ENCODE measurements around the gene SCLY. TPM values are rescaled to one million over a fixed set of nuclear protein-coding genes. Genes with fewer than 3 reads are reported as not detected.

The SCLY gene
- total RNA-seq, 1 donor from 2014 or later = 49.2 TPM

DNA sequence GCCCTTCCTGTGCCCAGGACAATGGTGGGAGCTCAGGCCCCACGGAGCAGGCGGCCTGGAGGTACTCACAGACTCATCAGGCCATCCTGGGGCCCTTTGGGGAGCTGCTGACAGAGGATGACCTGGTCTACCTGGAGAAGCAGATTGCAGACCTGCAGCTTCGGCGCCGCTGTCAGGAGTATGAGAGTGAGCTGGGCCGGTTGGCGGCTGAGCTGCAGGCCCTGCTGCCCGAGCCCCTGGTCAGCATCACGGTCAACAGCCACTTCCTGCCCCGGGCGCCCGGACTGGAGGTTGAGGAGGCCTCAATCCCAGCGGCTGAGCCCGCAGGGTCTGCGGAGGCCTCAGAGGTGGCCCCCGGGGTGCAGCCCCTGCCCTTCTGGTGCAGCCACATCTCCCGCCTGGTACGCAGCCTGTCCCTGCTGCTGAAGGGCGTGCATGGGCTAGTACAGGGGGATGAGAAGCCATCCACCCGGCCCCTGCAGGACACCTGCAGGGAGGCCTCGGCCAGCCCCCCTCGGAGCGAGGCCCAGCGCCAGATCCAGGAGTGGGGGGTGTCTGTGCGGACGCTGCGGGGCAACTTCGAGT lies 69.4 kb downstream of the SCLY start:
- Mint-ChIP-seq H3K27me3 (peaks cover 3% of the 10 kb centered on the region), H3K9me3 (ENCODE audit: low read depth) (no peaks in the 10 kb centered on the region), H3K27ac (no peak overlapping the region), H3K4me1 (ENCODE audit: low read depth) (no peaks in the 10 kb centered on the region), H3K4me3 (ENCODE audit: low read depth) (no peak overlapping the region), H3K36me3 (ENCODE audit: insufficient read depth) (no peaks in the 10 kb centered on the region)
- TF ChIP-seq, protein P1, sequence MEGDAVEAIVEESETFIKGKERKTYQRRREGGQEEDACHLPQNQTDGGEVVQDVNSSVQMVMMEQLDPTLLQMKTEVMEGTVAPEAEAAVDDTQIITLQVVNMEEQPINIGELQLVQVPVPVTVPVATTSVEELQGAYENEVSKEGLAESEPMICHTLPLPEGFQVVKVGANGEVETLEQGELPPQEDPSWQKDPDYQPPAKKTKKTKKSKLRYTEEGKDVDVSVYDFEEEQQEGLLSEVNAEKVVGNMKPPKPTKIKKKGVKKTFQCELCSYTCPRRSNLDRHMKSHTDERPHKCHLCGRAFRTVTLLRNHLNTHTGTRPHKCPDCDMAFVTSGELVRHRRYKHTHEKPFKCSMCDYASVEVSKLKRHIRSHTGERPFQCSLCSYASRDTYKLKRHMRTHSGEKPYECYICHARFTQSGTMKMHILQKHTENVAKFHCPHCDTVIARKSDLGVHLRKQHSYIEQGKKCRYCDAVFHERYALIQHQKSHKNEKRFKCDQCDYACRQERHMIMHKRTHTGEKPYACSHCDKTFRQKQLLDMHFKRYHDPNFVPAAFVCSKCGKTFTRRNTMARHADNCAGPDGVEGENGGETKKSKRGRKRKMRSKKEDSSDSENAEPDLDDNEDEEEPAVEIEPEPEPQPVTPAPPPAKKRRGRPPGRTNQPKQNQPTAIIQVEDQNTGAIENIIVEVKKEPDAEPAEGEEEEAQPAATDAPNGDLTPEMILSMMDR (IDR thresholded peaks at IDR 0.05; ENCODE audit: unreplicated experiment) = no peak
- DNase-seq (ENCODE audit: low spot score, unreplicated experiment) = no peak

DNA sequence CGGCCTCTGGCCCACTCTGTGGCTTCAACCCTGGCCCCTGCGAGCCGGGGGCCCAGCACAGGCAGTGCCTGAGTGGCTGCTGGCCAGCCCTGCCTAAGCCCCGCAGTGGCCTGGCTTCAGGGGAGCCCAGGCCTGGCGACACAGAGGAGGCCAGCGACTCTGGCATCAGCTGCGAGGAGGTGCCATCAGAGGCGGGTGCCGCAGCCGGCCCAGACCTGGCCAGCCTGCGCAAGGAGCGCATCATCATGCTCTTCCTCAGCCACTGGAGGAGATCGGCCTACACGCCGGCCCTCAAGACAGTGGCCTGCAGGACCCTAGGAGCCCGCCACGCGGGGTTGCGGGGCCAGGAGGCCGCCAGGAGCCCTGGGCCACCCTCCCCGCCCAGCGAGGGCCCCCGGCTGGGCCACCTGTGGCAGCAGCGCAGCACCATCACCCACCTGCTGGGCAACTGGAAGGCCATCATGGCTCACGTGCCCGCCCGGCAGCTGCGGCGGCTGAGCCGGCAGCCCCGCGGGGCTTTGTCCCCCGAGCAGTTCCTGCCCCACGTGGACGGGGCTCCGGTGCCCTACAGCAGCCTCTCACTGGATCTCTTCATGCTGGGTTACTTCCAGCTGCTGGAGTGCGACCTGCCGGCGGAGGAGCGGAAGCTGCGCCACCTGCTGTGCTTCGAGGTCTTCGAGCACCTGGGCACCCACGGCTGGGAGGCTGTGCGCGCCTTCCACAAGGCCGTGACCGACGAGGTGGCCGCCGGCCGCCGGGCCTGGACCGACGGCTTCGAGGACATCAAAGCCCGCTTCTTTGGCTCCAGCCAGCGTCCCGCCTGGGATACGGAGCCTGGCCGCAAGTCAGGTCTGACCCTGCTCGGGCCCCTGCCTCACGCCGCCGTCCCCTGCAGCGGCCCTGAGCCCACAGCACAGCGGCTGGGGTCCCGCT lies 70.2 kb downstream of the SCLY start:
- Mint-ChIP-seq H3K27ac (no peak overlapping the region), H3K27me3 (peaks cover 3% of the 10 kb centered on the region), H3K4me3 (ENCODE audit: low read depth) (no peak overlapping the region), H3K36me3 (ENCODE audit: insufficient read depth) (no peaks in the 10 kb centered on the region), H3K9me3 (ENCODE audit: low read depth) (no peaks in the 10 kb centered on the region), H3K4me1 (ENCODE audit: low read depth) (no peaks in the 10 kb centered on the region)
- TF ChIP-seq, protein P1 (IDR thresholded peaks at IDR 0.05; ENCODE audit: unreplicated experiment) = no peak
- DNase-seq (ENCODE audit: low spot score, unreplicated experiment) = no peak

DNA sequence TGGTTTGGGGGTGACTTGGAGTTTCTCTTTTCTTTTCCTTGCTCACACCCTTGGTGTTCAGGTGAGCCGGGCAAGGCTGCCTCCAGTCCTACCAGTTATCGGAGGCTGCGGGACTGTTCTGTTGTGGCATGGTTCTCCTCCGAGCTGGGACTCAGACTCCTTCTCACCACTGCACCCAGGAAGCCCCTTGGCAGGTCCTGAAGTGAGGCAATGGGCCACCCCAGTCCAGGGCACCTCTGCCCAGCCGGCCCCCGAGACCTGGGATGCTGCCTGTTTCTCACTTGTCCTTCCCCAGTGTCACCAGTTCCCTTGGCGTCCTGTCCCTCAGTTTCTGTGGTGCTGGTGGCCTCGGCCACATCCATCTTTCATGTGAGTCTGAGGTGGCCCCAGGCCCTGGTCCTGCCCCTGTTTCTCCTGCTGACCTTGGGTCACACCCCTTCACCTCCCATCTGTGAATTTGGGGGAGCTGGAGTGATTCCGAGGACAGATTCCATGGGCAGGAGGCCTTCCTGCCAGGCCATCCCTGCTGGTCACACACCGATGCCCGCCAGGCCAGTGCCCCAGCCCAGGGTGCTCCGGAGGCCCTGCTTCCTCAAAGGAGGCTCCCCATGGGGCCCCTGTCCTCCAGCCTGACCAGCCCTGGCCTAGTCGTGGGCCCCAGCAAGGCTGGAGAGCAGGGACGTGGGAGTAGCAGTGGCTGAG lies 71.1 kb downstream of the SCLY start:
- H3K27me3 Mint-ChIP-seq = peaks cover 3% of the 10 kb centered on the region
- TF ChIP-seq, protein P1 (IDR thresholded peaks at IDR 0.05; ENCODE audit: unreplicated experiment) = no peak
- no peaks in the 10 kb centered on the region for H3K36me3 Mint-ChIP-seq (ENCODE audit: insufficient read depth)
- DNase-seq (ENCODE audit: low spot score, unreplicated experiment) = no peak
- no peaks in the 10 kb centered on the region for H3K4me1 Mint-ChIP-seq (ENCODE audit: low read depth)
- no peaks in the 10 kb centered on the region for H3K9me3 Mint-ChIP-seq (ENCODE audit: low read depth)
- H3K4me3 Mint-ChIP-seq (ENCODE audit: low read depth) = no peak overlapping the region
- H3K27ac Mint-ChIP-seq = no peak overlapping the region

DNA sequence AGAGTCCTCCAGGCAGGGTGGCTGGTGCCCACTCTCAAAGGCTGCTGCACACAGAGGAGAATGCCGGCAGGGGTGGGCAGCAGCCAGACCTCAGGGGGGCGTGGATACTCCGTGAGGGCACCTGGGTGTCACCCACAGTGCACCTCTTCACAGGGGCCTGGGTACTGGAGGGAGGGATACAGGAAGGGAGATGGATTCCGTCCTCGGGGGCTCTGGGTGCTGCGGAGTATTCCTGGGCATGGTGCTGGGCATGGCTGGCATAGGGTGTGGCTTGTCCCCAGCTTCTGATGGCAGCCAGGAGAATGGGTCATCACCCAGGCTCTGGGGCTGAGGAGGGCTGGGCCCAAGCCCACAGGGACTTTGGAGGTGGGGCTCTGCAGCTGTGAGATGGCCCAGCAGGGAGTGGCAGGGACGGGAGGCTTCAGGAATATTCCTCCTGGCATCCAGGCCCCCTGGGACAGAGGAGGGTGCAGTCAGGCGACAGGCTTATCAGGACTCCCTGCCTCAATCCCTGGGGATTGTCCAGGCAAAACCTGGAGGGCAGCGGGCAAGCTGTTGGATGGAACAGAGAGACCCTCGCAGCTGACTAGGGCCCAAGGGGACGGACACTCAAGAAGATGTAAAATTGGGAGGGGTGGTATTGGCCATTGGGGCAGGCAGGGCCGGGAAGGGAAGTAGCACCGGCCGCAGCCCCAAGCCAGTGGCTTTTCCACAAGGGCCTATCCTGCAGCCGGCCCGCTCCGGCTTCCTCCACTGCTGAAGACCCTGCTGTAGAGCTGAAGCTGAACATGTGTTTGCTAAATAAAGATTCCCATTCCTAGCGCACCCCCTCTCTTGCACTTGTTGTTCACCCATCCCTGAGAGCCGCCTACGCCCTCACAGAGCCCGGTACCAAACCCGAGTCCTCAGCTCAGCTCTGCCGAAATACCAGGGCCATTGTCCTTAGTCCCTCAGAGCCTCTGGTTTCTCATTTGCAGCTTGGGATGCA lies 72.0 kb downstream of the SCLY start:
- Mint-ChIP-seq H3K36me3 (ENCODE audit: insufficient read depth) (no peaks in the 10 kb centered on the region), H3K27ac (no peak overlapping the region), H3K9me3 (ENCODE audit: low read depth) (no peaks in the 10 kb centered on the region), H3K4me1 (ENCODE audit: low read depth) (no peaks in the 10 kb centered on the region), H3K27me3 (peaks cover 3% of the 10 kb centered on the region), H3K4me3 (ENCODE audit: low read depth) (no peak overlapping the region)
- TF ChIP-seq, protein P1 (IDR thresholded peaks at IDR 0.05; ENCODE audit: unreplicated experiment) = no peak
- DNase-seq (ENCODE audit: low spot score, unreplicated experiment) = no peak

Measured in progenitor cell of endocrine pancreas (in vitro differentiated cells).